PC-9 (cell line): ENCODE data around the gene EP400.

Experiments
- CTCF ChIP-seq: fragments of 200-600 bp; sonication (generic); conservative IDR thresholded peaks from 2 replicates; pipeline ENCODE4 v1.6.1; 2017; ENCODE audit warnings: mixed run types, antibody characterized with exemption, mild to moderate bottlenecking, moderate library complexity
- EZH2 ChIP-seq: fragments of 200-600 bp; sonication (generic); IDR thresholded peaks from 2 replicates; pipeline ENCODE4 v1.8.0; 2017; ENCODE audit warnings: antibody characterized with exemption, low read depth

DNA sequence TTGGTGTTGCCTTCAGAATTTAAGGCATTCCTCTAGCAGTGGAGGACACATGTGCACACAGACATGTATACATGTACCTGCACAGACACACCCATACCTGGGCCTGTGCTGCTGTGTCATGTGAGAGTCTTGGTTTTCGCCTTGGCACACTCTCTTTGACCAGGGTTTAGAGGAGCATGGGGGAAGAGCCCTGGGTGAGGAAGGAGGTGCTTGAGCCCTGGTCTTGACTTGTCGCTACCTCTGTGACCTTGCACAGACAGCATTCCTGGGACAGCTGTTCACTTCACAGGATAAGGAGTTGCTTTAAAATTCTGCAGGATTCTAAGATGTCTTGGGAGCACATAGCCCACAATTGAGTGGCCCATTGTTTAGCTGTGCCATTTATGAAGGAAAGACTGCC is 99.7 kb downstream of the EP400 start:
- TF ChIP-seq CTCF (no peak), EZH2 (no peak)
